Measurements from ENCODE around the gene SLC9A8.

The SLC9A8 gene

GRCh38 chr20:49896204-49896603 lies 83.6 kb downstream of the SLC9A8 start:
- no peak for DNase-seq

- DNase-seq: no peak
Observed at GRCh38 chr20:49899541-49900383, 87.1 kb downstream of the SLC9A8 start.

- DNase-seq: no peak
Observed at GRCh38 chr20:49901588-49901987, 89.0 kb downstream of the SLC9A8 start.

- DNase-seq: no peak
Observed at GRCh38 chr20:49904440-49905214, 92.0 kb downstream of the SLC9A8 start.

DNA sequence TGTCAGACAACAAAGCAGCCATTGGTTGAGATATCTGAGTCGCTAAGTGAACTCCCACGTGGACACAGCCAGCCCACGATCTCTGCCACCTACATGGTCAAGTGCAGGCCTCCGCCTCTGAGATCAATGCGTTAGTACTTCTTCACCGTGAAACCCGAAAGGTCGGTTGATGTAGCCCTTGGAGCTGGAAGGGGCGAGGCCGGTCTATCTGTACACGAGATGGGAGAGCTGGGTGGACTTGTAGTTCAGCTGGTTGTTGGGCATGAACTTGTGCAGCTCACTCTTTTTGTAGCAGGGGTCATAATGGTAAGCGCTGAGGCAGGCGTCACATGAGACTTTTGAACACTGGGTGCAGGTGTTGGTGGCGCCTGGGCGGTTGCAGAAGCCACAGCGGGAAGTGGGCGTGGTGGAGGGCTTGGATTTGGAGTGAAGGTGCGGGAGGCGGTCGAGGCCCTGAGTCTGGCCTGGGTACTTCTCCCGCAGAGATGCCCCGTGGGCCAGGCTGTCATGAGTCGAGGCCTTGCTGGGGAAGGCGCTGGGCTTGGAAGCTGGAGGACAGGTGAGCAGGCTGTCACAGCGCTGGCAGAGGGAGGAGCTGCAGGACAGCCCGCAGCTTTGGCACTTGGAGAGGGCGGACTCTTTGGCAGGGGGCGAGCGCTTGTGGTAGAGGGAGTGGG lies 92.9 kb downstream of the SLC9A8 start:
- DNase-seq: no peak

GRCh38 chr20:49906101-49906604 lies 93.5 kb downstream of the SLC9A8 start:
- no peak for DNase-seq

- DNase-seq: no peak
Observed at GRCh38 chr20:49906615-49907154, 94.1 kb downstream of the SLC9A8 start.

- DNase-seq: no peak
Observed at GRCh38 chr20:49907405-49908257, 95.0 kb downstream of the SLC9A8 start.

DNA sequence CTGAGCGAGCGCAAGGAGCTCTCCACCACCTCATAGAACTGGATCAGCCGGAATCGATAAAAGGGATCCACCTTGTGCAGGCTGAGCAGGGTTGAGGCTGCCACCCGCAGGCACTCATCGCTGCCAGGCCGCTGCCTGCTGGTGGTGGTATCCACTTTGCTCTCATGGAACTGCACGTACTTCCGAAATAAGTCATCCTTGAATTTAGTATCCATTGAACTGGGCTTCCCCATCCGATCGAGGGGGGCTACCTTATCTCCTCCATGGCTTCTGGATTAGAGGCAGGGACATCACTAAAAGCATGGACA lies 95.6 kb downstream of the SLC9A8 start:
- no peak for DNase-seq

- DNase-seq: no peak
Observed at GRCh38 chr20:49909499-49910339, 97.1 kb downstream of the SLC9A8 start.

DNA sequence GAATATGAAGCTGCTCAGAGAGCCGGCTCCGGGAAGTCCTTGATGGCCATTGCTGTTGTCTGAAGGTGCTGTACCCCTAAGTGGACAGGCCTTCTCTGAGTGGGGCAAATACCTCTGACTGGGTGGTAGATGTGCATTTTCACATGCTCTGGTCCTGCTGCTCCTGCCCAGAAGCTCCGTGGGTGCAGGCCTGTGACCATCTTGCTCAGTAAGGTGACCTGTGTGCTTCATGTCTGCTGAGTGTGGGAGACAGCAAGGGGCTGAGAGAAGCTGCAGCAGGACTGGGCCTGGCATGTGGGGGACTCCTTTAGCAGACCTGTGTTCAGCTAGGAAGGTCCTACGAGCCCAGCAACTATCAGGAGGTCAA lies 97.7 kb downstream of the SLC9A8 start:
- DNase-seq: no peak

DNA sequence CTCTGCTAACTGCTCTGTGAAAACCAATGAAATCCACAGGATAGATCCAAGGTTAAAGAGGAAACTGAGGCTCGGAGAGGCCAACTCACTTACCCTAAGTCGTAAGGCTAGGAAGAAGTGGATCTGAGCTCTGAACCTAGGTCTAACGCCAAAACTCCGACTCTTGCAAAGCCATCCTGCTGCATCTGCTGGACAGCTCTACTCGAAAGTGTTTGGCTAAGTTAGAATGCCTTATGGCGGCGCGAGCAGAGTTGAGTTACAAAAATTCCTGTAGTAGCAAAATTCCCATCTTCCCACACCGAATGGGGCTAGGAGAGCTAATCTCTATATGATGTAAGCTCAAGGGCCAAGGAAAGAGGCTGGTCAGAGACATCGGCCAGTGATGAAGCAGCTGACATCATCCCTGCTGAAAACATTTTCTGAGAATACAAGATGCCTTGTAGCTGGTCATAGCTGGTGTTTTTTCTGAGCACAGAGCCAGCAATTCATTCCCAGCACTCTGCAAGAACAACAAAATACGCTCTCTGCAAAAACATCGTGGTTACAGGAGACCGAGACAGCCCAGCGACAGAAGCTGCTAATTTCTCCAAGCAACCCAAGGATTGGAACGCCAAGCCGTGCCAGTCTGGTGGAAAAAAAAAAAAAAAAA lies 100.9 kb downstream of the SLC9A8 start:
- DNase-seq: no peak

DNA sequence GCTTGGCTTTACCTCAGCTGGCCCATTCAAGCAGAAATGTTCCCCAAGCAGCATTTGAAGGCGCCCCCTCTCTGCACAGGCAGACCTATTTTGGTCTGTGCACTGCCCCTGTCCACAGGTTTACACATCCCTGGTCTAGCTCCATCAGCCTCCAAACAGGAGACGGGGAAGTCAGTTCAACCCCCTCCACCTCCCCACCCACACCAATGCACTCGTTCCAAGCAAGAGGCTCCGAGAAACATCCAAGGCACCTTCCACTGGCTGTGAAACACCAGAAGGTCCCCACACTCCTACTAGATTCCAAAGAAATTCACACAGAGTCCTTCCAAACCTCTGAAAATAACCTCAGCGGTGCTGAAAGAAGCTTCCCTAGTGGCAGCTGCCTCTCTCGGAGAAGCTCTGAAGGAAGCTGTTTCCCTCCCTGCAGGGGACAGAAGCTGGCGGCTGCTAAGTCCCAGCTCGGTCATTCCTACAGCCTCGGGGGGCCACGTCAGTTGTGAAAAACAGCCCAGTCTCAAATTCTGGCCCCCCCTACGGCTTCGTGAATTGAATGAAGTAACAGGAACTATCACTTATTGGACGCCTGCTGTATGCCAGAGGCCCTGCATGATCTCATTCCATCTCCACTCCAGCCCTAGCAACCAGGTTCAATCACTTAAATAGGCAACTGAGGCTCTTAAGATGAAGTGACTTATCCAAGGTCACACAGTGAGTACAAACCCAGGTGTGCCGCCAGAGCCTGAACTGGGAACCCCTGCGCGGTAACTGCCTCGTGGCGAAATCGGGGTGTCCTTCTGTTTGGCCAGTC lies 101.9 kb downstream of the SLC9A8 start:
- no peak for DNase-seq

DNA sequence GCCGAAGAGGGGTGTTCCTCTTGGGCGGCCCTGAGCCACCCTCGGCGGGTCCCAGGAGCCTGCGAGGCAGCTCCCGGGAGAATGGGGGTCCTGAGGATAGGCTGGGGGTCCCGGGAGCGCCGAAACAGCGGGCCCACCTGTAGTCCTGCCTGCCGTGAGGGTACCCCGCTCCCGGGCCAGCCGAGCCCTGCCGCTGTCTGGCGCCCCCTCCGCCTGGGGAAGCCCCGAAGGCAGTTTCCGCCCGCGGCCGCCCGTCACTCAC lies 102.4 kb downstream of the SLC9A8 start:
- no peak for DNase-seq

DNA sequence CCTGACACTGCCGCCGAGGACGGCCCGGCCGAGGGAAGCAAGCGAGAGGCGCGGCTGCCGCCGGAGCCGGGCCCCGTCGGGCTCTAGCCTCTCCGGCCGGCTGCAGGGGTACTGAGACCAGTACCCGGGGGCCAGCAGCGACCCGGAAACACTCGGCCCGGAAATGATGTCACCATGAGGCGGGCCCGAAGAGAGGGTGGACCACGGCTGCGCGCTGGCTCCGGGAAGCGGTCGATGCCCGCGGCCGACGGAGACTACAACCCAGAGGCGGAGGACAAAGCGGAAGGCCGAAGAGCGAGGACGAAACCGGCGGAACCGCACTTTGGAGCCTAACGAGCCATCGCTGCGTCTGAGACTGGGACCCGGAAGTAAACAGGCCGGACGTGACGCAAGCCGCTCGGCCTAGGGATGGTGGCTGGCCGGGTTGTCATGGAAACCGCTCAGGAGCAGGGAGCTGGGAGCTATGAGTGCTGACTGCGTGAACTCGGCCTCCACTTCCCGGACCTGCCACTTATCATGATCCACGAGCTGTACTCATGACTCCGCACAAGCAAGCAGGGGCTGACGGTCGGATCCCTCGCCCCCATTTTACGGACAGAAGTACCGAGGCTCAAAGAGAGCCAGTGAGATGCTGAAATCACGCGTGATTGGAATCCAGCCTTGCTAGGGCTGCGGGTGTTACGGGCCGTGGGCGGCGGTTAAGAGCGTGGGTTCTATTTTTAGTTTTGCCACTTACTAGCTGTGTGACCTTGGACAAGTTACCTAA lies 102.9 kb downstream of the SLC9A8 start, which contains the start of gene SPATA2:
Gene SPATA2 (minus strand): TSS at position 150 of the 766 bp plus-strand sequence. CDS start 7,039 bp downstream, outside the sequence.
- peak; percentile 89 to 99 (median 94) for DNase-seq

DNA sequence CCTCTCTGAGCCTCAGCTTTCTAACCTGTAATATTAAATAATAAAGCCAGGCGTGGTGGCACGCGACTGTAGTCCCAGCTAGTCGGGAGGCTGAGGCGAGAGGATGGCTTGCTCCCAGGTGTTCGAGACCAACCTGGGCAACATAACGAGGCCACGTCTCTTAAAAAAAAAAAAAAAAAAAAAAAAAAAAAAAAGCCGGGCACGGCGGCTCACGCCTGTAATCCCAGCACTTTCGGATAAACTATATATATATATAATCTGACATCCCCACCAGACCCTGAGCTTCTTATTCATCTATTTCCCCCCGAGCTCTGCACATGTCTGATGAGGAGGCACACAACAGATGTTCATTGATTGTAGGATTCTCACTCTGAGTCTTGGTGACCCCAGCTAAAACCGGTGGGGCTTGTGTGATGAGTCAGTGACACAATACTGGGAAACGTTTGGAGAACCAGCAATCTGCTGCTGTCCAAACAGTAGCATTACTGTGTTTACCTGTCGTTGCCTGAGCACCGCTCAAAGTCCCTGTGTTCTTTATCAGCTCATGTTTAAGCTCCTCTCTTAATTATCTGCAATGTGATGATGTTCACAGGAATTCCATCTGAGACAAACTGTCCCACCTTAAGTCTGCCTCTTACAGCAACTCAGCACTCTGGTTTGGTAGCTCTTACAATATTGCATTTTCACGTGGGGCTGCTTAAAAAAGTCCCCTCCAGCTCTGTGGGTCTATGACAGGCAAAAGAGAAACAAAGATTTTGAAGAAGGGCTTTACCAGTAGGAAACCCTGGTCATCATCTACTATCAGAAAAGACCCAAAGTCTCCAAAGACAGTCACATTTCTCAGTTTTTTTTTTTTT lies 103.7 kb downstream of the SLC9A8 start:
- no peak for DNase-seq

DNA sequence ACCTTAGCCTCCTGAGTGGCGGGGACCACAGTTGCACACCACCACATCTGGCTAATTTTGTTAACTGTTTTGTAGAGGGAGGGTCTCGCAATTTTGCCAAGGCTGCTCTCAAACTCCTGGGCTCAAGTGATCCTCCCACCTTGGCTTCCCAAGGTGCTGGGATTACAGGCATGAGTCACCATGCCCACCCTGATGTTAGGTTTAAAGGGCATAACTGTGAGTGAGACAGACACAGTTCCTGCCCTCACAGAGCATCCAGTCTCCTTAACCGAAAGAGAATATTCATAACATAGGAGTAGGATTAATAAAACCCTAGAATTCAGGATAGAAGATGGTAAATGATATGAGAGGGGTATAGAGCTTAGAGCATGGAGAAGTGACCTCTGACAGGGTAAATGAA lies 105.8 kb downstream of the SLC9A8 start:
- no peak for DNase-seq

DNA sequence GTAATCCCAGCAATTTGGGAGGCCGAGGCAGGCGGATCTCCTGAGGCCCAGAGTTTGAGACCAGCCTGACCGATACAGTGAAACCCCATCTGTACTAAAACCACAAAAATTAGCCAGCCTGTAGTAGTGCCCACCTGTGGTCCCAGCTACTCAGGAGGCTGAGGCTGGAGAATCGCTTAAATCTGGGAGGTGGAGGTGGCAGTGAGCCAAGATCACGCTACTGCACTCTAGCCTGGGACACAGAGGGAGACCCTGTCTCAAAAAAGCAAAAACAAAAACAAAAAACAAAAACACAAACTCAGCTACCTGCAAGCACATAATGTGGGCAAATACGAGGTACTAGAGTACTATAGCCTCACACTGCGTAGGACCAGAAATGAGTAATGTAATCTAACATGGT lies 106.4 kb downstream of the SLC9A8 start:
- DNase-seq: no peak
